A673 (cell line): ENCODE results near the gene CHRM4. TPM values are rescaled to one million over a fixed set of nuclear protein-coding genes. Genes with fewer than 3 reads are reported as not detected.
A peak's percentile ranks its signal among the peaks of the same experiment; 100 is the strongest.

Experiments
- BruUV-seq: library from RNA; stranded (reverse); fragments of 400-500 nt; replicated peaks from 2 replicates; lab custom pipeline; 2021; lab: Mats Ljungman, UMichigan
- CTCF ChIA-PET: fragments of 300-600 bp; sonication (Branson Sonifier 250); formaldehyde crosslinking; loops from one replicate; lab custom pipeline; 2022; ENCODE audit warnings: antibody characterized with exemption; lab: Charles Lee
- POLR2A ChIA-PET: fragments of 300-600 bp; sonication (Branson Sonifier 250); formaldehyde crosslinking; loops from one replicate; lab custom pipeline; 2022; ENCODE audit warnings: antibody characterized with exemption; ENCODE audit not compliant: low non-redundant PET; lab: Charles Lee
- DNase-seq: peaks from one replicate; pipeline ENCODE4 v3.0.0-alpha.2; 2015; ENCODE audit warnings: low spot score
- H3K27ac ChIP-seq: fragments of 200-600 bp; sonication (generic); 2 replicates; pipeline ENCODE4 v1.5.1; 2016; ENCODE audit warnings: mixed run types, low read depth, mild to moderate bottlenecking, mixed read lengths, antibody characterized with exemption, low read length; ENCODE audit not compliant: poor library complexity, severe bottlenecking
- H3K27me3 ChIP-seq: fragments of 200-600 bp; sonication (generic); replicated peaks from 2 replicates; pipeline ENCODE4 v1.6.1; 2017; ENCODE audit warnings: mixed run types, low read depth, mild to moderate bottlenecking, mixed read lengths, antibody characterized with exemption, low read length; ENCODE audit not compliant: insufficient read depth, poor library complexity
- H3K36me3 ChIP-seq: fragments of 200-600 bp; sonication (generic); 2 replicates; pipeline ENCODE4 v1.6.1; 2016; ENCODE audit warnings: mixed run types, mild to moderate bottlenecking, mixed read lengths, antibody characterized with exemption, low read length; ENCODE audit not compliant: insufficient read depth, poor library complexity, severe bottlenecking
- H3K4me1 ChIP-seq: fragments of 200-600 bp; sonication (generic); 2 replicates; pipeline ENCODE4 v1.6.1; 2017; ENCODE audit warnings: mixed run types, mild to moderate bottlenecking, mixed read lengths, antibody characterized with exemption, low read length; ENCODE audit not compliant: insufficient read depth, poor library complexity, severe bottlenecking
- H3K4me3 ChIP-seq: fragments of 200-600 bp; sonication (generic); 2 replicates; pipeline ENCODE4 v1.5.1; 2016; ENCODE audit warnings: low read depth, mixed run types, mild to moderate bottlenecking, mixed read lengths, low read length; ENCODE audit not compliant: poor library complexity, severe bottlenecking
- H3K9me3 ChIP-seq: fragments of 200-600 bp; sonication (generic); 2 replicates; pipeline ENCODE4 v1.6.1; 2016; ENCODE audit warnings: mixed run types, low read depth, mild to moderate bottlenecking, mixed read lengths, antibody characterized with exemption, low read length; ENCODE audit not compliant: poor library complexity, severe bottlenecking
- EZH2 ChIP-seq: fragments of 200-600 bp; sonication (generic); IDR thresholded peaks from 2 replicates; pipeline ENCODE4 v1.6.1; 2017; ENCODE audit warnings: borderline replicate concordance, low read depth, mild to moderate bottlenecking, mixed read lengths, antibody characterized with exemption, low read length; ENCODE audit not compliant: poor library complexity, severe bottlenecking
- intact Hi-C: fragments of 100-400 bp; cut with micrococcal nuclease; formaldehyde crosslinking; loops from one replicate; pipeline ENCODE4 v1.10.0; 2022; ENCODE audit not compliant: unreplicated experiment
- total RNA-seq: library from RNA; stranded (reverse); gene quantifications from 2 replicates; pipeline ENCODE4 v1.2.3, GENCODE V29; 2021
- TF ChIP-seq, protein P1 (sequence below): fragments of 300-800, 200-600 bp; sonication (generic); conservative IDR thresholded peaks from 2 replicates; pipeline ENCODE4 v1.5.1; 2017; ENCODE audit warnings: low read depth, mild to moderate bottlenecking, antibody characterized with exemption, low read length, moderate library complexity, mixed read lengths

CHRM4 gene
- total RNA-seq, 1 experiment from 2014 or later = not detected

- Histone ChIP-seq H3K4me1 (peaks cover 28% of the 10 kb centered on the region), H3K36me3 (peaks cover 1% of the 10 kb centered on the region), H3K4me3 (no peak overlapping the region), H3K27ac (peak overlapping the region; percentile 85), H3K27me3 (no peaks in the 10 kb centered on the region), H3K9me3 (no peaks in the 10 kb centered on the region)
- intact Hi-C loops = no loop called here
- no peak for DNase-seq
- CTCF ChIA-PET = no interaction called here
- no peak for TF ChIP-seq EZH2
- TF ChIP-seq, protein P1, sequence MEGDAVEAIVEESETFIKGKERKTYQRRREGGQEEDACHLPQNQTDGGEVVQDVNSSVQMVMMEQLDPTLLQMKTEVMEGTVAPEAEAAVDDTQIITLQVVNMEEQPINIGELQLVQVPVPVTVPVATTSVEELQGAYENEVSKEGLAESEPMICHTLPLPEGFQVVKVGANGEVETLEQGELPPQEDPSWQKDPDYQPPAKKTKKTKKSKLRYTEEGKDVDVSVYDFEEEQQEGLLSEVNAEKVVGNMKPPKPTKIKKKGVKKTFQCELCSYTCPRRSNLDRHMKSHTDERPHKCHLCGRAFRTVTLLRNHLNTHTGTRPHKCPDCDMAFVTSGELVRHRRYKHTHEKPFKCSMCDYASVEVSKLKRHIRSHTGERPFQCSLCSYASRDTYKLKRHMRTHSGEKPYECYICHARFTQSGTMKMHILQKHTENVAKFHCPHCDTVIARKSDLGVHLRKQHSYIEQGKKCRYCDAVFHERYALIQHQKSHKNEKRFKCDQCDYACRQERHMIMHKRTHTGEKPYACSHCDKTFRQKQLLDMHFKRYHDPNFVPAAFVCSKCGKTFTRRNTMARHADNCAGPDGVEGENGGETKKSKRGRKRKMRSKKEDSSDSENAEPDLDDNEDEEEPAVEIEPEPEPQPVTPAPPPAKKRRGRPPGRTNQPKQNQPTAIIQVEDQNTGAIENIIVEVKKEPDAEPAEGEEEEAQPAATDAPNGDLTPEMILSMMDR = no peak
- POLR2A ChIA-PET = no interaction called here
- no TSS peak for BruUV-seq
Observed at GRCh38 chr11:46363031-46363407, 28.6 kb downstream of the CHRM4 start.

GRCh38 chr11:46362156-46363030 is 29.2 kb downstream of the CHRM4 start:
- no TSS peak for BruUV-seq
- peak overlapping the region; percentile 85 for H3K27ac ChIP-seq
- ChIA-PET CTCF (no interaction called here), POLR2A (no interaction called here)
- H3K4me1 ChIP-seq = peaks cover 26% of the 10 kb centered on the region
- H3K27me3 ChIP-seq = no peaks in the 10 kb centered on the region
- no peaks in the 10 kb centered on the region for H3K9me3 ChIP-seq
- TF ChIP-seq EZH2 = no peak
- TF ChIP-seq, protein P1 = no peak
- no peaks in the 10 kb centered on the region for H3K36me3 ChIP-seq
- H3K4me3 ChIP-seq = no peak overlapping the region
- intact Hi-C loops = no loop called here
- DNase-seq = no peak

DNA sequence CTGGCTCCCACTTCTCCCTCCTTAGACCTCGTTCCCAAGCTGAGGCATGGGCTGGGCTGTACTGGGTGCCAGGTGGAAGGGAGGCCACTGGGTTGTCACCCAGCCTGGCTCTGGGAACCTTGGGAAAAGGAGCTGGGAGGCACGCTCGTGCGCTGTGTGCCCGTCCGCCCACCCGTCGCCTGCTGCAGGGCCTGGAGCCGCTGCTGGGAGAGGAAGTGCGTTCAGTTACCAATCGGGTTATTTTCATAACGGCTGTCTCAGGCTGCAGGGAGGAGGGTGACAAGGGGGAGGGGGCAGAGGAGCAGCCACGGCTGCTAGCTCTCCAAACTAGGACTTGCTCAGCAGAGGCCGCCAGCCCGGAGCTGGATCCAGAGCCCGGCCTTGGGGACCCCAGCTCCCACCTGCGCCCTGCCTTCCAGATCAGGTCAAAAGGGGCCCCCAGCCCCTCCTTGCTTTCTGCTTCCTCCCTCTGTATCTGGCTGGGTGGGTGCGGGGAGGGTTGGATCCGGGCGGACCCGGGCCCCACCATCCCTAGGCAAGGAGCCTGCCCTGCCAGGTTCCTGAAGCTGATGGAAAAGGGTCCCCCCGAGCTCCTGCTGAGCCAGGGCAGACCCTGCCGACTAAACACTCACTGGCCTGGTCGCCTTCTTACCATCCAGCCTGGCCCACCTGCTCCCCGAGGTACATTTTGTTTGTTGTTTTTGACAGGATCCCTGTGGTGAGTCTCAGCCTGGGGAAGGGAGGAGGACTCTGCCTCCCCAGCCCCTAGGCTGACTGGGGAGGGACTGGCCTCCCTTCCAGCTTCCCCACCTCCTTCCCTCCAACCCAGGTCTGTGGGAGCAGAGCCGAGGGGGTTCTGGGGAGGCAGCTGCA is 30.1 kb downstream of the CHRM4 start:
- TF ChIP-seq, protein P1 = no peak
- TF ChIP-seq EZH2 = no peak
- Histone ChIP-seq H3K4me3 (peak overlapping the region; percentile 20), H3K27ac (peak overlapping the region; percentile 85), H3K9me3 (no peaks in the 10 kb centered on the region), H3K36me3 (no peaks in the 10 kb centered on the region), H3K4me1 (peaks cover 25% of the 10 kb centered on the region), H3K27me3 (no peaks in the 10 kb centered on the region)
- DNase-seq = peak; percentile 97
- no TSS peak for BruUV-seq
- ChIA-PET CTCF (interaction anchor here (0.5 to 1.8 kb wide), 6 partner anchors 10 to 1092 kb away, joined by 3 to 27 read pairs (median 4); partner anchors contain the start of gene DGKZ), POLR2A (interaction anchor here (1.0 kb wide), 1 partner anchor 9 kb away, joined by 3 read pairs; no protein-coding TSS in a partner anchor)
- intact Hi-C loops = no loop called here
